GM12872 (cell line): ENCODE measurements around the gene FOXO6.

ENCODE experiments used
- CTCF ChIP-seq: IDR thresholded peaks from 3 replicates; pipeline ENCODE4 v1.5.1; 2011; ENCODE audit warnings: low read depth, mild to moderate bottlenecking, low read length, moderate library complexity; ENCODE audit not compliant: insufficient read depth

The FOXO6 gene

GRCh38 chr1:41379738-41380130 is 18.5 kb downstream of the FOXO6 start:
- no peak for TF ChIP-seq CTCF

GRCh38 chr1:41380195-41380594 is 19.0 kb downstream of the FOXO6 start:
- TF ChIP-seq CTCF, result no peak

GRCh38 chr1:41380979-41381691 is 19.9 kb downstream of the FOXO6 start:
- no peak for TF ChIP-seq CTCF

- no peak for TF ChIP-seq CTCF
Measured at GRCh38 chr1:41381692-41382479, 20.7 kb downstream of the FOXO6 start.

- TF ChIP-seq CTCF, result no peak
Measured at GRCh38 chr1:41382480-41383090, 21.4 kb downstream of the FOXO6 start.

- TF ChIP-seq CTCF, result no peak
Measured at GRCh38 chr1:41383094-41383852, 22.0 kb downstream of the FOXO6 start.

- no peak for TF ChIP-seq CTCF
Measured at GRCh38 chr1:41384579-41384978, 23.3 kb downstream of the FOXO6 start.
